ENCODE measurements around the gene SUCO. TPM values are rescaled to one million over a fixed set of nuclear protein-coding genes. Genes with fewer than 3 reads are reported as not detected.

Gene SUCO
- total and polyA plus RNA-seq, 2 of the 4 experiments (the other 2 are of a cell fraction) = 11.4 to 21.5 TPM

DNA sequence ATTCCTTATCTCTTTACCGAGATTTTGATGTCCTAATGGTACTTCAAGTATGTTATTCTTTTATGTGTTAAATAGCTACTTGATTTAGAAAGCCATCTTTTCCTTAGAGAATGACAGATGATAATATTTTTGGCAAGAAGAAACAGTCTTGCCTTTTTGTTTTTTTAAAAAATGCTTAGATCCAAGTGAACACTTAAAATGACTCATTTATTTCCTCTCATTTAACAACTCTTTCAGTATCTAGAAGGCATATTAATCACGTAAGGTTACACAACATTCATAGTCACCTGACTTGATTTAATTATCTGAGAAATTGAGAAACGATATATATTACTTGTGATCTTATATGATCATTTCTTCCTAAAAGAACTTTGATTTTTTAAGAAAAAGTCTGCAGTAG lies 52.4 kb downstream of the SUCO start:
- dilution Hi-C loops (cut with HindIII; ENCODE audit: low sequenced_read_pairs, unreplicated experiment) (no loop called here), intact Hi-C loops (cut with micrococcal nuclease) (loop anchor here (10.0 kb wide), 1 partner anchor 441 kb away; no protein-coding TSS in a partner anchor), in situ Hi-C loops (cut with MboI; ENCODE audit: low sequenced_read_pairs) (no loop called here)
- H3K14ac ChIP-seq (replicated peaks; ENCODE audit: low read depth, low read length) = no peak overlapping the region
- H3K23ac ChIP-seq (ENCODE audit: low read depth, low read length) = no peak overlapping the region
- CTCF ChIA-PET = no interaction called here
- no peak overlapping the region for H4K8ac ChIP-seq (ENCODE audit: low read depth in 2 of 2, low read length in 2 of 2)
- H4K5ac ChIP-seq (ENCODE audit: low read depth, low read length) = no peak overlapping the region
- no peaks in the 10 kb centered on the region; the same call in 1 of the 2 replicates for H3K36me3 ChIP-seq (ENCODE audit: control insufficient read depth, insufficient read depth, low read length)
- TF ChIP-seq, protein P1, sequence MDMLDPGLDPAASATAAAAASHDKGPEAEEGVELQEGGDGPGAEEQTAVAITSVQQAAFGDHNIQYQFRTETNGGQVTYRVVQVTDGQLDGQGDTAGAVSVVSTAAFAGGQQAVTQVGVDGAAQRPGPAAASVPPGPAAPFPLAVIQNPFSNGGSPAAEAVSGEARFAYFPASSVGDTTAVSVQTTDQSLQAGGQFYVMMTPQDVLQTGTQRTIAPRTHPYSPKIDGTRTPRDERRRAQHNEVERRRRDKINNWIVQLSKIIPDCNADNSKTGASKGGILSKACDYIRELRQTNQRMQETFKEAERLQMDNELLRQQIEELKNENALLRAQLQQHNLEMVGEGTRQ (IDR thresholded peaks at IDR 0.05; ENCODE audit: low read depth, low read length) = 0 out of 2 replicates have a peak, but pooled peaks have one; percentile 14
- TF ChIP-seq FOS (IDR thresholded peaks at IDR 0.05; ENCODE audit: low read depth, low read length) (no peak), NFE2L2 (IDR thresholded peaks at IDR 0.05; ENCODE audit: low read depth, low read length) (no peak), CHD1 (IDR thresholded peaks at IDR 0.05; ENCODE audit: low read depth, low read length) (no peak), POLR2A (IDR thresholded peaks at IDR 0.05; ENCODE audit: low read depth, low read length) (no peak), SMC3 (IDR thresholded peaks at IDR 0.05; ENCODE audit: low read depth, low read length) (no peak), RFX5 (IDR thresholded peaks at IDR 0.05; ENCODE audit: low read depth, low read length) (no peak), BHLHE40 (IDR thresholded peaks at IDR 0.05; ENCODE audit: low read depth, low read length) (0 out of 2 replicates have a peak, but pooled peaks have one; percentile 7), RCOR1 (IDR thresholded peaks at IDR 0.05; ENCODE audit: insufficient replicate concordance, low read length) (no peak), MAZ (IDR thresholded peaks at IDR 0.05; ENCODE audit: borderline replicate concordance, low read depth, low read length) (no peak), CEBPB (IDR thresholded peaks at IDR 0.05; ENCODE audit: low read depth, low read length) (peak; percentile 80), MAFK (IDR thresholded peaks at IDR 0.05; ENCODE audit: low read depth, low read length) (no peak), MXI1 (IDR thresholded peaks at IDR 0.05; ENCODE audit: borderline replicate concordance, low read depth, low read length) (no peak), RAD21 (IDR thresholded peaks at IDR 0.05; ENCODE audit: low read length) (no peak)
- TF ChIP-seq, protein P2, sequence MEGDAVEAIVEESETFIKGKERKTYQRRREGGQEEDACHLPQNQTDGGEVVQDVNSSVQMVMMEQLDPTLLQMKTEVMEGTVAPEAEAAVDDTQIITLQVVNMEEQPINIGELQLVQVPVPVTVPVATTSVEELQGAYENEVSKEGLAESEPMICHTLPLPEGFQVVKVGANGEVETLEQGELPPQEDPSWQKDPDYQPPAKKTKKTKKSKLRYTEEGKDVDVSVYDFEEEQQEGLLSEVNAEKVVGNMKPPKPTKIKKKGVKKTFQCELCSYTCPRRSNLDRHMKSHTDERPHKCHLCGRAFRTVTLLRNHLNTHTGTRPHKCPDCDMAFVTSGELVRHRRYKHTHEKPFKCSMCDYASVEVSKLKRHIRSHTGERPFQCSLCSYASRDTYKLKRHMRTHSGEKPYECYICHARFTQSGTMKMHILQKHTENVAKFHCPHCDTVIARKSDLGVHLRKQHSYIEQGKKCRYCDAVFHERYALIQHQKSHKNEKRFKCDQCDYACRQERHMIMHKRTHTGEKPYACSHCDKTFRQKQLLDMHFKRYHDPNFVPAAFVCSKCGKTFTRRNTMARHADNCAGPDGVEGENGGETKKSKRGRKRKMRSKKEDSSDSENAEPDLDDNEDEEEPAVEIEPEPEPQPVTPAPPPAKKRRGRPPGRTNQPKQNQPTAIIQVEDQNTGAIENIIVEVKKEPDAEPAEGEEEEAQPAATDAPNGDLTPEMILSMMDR (conservative IDR thresholded peaks at IDR 0.05; ENCODE audit: low read depth, low read length) = no peak
- TF ChIP-seq, protein P3, sequence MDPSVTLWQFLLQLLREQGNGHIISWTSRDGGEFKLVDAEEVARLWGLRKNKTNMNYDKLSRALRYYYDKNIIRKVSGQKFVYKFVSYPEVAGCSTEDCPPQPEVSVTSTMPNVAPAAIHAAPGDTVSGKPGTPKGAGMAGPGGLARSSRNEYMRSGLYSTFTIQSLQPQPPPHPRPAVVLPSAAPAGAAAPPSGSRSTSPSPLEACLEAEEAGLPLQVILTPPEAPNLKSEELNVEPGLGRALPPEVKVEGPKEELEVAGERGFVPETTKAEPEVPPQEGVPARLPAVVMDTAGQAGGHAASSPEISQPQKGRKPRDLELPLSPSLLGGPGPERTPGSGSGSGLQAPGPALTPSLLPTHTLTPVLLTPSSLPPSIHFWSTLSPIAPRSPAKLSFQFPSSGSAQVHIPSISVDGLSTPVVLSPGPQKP (IDR thresholded peaks at IDR 0.05; ENCODE audit: borderline replicate concordance, low read depth, low read length) = no peak
- POLR2A ChIA-PET (ENCODE audit: unreplicated experiment) = no interaction called here
- no CpG with 5 or more reads among the region's 3 CpGs for WGBS, 2 experiments (ENCODE audit: extremely low coverage in 2 of 2, insufficient read length in 1 of 2)
- peaks cover 8 to 13% of the 10 kb centered on the region in 2 experiments; a peak in 3 of 4 replicates for H3K79me1 ChIP-seq (ENCODE audit: low read depth in 1 of 2, low read length in 2 of 2)
- peaks cover 10% of the 10 kb centered on the region for H3K4me1 ChIP-seq (ENCODE audit: control insufficient read depth, insufficient read depth, low read length)
- no peaks in the 10 kb centered on the region for H3K9me3 ChIP-seq (ENCODE audit: control insufficient read depth, insufficient read depth, low read length)
- DNase-seq (peak; percentile 46), ATAC-seq (ENCODE audit: low read depth) (no peak)
- H2AK9ac ChIP-seq (replicated peaks; ENCODE audit: low read depth, low read length, poor library complexity) = no peak overlapping the region
- BruUV-seq (replicated peaks) = no TSS peak
- H4K20me1 ChIP-seq (ENCODE audit: insufficient read depth, low read length) = no peaks in the 10 kb centered on the region
- no peak overlapping the region for H2AFZ ChIP-seq (replicated peaks; ENCODE audit: low read length, poor library complexity)
- H3K56ac ChIP-seq (ENCODE audit: extremely low read depth, insufficient read depth, low read length) = no peak overlapping the region
- H4K91ac ChIP-seq (ENCODE audit: insufficient read depth, low read depth, low read length) = no peak overlapping the region
- no peak overlapping the region for H3K9ac ChIP-seq (ENCODE audit: low read depth, low read length)
- H3K18ac ChIP-seq (ENCODE audit: low read depth, low read length) = no peak overlapping the region
- no peaks in the 10 kb centered on the region; the same call in 1 of the 2 replicates for H3K9me1 ChIP-seq (ENCODE audit: insufficient read depth, low read length)
- H3K4ac ChIP-seq (ENCODE audit: low read depth, low read length) = no peak overlapping the region
- H2BK120ac ChIP-seq (ENCODE audit: low read depth, low read length) = no peak overlapping the region
- H3K27me3 ChIP-seq (ENCODE audit: control insufficient read depth, insufficient read depth, low read length) = no peaks in the 10 kb centered on the region
- no peak overlapping the region for H3K4me3 ChIP-seq (ENCODE audit: insufficient read depth, low read depth, low read length)
- H2AK5ac ChIP-seq (ENCODE audit: low read depth, low read length) = no peak overlapping the region
- no peak overlapping the region for H2BK20ac ChIP-seq (ENCODE audit: low read depth, low read length)
- no peak overlapping the region for H3K4me2 ChIP-seq (ENCODE audit: low read depth, low read length)
- H3K27ac ChIP-seq (ENCODE audit: insufficient read depth, low read length) = no peak overlapping the region
- peak overlapping the region; percentile 34 for H2BK5ac ChIP-seq (ENCODE audit: low read depth, low read length, poor library complexity, severe bottlenecking)
- no peak overlapping the region for H2BK15ac ChIP-seq (ENCODE audit: low read depth, low read length)

Data from IMR-90 (cell line).